ENCODE measurements around the gene RAX2.
"Not testable (repeated sequence)": the region's sequence is repeated elsewhere in the genome, so short reads cannot be mapped to it uniquely, and the experiment has no call there.

The RAX2 gene

DNA sequence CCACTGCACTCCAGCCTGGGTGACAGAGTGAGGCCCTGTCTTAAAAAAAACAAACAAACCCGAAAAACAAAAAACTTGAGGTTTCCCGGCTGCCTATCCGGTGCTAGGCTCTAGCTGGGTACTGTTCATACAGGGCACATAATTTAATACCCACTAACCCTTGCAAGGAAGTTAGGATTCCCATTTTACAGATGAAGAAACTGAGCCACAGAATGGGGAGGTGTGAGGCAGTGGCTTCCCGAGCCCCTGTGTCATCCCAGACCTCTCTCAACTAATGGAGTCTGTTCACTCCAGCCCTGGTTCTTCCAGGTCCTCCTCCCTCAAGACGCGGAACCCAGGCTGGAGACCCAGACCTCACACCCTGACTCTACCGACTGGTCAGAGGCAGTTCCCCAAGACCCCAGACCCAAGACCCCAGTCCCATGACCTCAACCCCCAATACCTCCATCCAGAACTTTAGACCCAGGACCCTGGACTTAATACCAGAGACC is 11.1 kb downstream of the RAX2 start:
- DNase-seq, result no peak

DNA sequence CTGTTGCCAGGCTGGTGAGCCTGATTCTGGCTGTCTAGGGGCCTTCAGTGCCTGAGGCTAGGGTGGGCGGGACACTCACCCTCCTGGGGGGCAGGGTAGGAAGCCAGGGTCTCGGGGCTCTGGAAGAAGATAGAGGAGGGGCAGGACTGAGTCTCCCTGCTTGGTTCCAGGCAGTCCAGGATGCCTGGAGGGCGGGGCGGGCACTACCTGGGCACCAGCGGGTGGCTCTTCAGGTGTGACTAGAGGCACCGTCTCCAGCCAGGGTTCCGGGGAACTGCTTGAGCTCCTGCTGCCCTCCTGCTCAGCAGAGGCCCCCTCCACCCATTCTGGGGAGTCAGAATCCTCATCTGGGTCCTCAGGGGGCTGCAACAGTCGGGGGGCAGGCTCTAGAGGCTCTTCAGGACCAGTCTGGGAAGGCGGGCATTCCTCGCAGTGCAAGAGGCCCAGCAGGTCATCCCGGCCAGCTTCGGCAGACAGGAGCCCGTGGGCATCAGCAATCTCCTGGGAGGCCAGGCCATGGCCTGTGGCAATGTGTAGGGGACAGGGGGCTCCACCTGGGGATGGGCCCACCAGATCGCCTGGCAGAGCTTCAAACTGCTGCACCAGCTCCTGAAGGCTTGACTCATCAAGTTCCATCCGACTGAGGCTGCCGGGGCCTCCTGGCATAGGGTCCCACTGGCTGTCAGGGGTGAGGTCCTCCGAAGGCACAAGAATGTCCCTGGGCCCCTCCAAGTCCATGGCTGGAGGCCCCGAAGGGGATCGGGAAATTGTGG is 12.4 kb downstream of the RAX2 start:
- DNase-seq, result peak in 3 of 14 donors; percentile 17 to 78 (median 31)

DNA sequence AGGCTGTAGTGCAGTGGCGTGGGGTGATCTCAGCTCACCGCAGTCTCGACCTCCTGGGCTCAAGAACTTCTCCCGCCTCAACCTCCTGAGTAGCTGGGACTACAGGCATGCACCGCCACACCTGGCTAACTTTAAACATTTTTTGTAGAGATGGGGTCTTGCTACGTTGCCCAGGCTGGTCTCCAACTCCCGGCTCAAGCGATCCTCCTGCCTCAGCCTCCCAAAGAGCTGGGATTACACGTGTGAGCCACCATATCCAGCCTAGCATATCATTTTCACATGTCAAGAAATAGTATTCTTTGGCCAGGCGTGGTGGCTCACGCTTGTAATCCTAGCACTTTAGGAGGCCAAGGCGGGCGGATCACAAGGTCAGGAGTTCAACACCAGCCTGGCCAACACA is 13.7 kb downstream of the RAX2 start:
- not testable (repeated sequence) for DNase-seq

DNA sequence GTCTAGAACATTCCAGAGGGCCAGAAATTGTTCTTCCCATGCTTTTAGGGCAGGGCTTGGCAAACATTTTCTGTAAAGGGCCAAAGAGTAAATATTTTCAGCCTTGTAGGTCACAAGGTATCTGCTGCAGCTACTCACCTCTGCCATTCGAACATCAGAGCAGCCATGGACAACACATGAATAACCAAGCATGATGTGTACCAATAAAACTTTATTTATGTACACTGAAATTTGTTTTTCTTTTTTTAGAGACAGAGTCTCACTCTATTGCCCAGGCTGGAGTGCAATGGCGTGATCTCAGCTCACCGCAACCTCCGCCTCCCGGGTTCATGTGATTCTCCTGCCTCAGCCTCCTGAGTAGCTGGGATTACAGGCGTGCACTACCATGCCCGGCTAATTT is 14.3 kb downstream of the RAX2 start:
- DNase-seq, result not testable (repeated sequence)

DNA sequence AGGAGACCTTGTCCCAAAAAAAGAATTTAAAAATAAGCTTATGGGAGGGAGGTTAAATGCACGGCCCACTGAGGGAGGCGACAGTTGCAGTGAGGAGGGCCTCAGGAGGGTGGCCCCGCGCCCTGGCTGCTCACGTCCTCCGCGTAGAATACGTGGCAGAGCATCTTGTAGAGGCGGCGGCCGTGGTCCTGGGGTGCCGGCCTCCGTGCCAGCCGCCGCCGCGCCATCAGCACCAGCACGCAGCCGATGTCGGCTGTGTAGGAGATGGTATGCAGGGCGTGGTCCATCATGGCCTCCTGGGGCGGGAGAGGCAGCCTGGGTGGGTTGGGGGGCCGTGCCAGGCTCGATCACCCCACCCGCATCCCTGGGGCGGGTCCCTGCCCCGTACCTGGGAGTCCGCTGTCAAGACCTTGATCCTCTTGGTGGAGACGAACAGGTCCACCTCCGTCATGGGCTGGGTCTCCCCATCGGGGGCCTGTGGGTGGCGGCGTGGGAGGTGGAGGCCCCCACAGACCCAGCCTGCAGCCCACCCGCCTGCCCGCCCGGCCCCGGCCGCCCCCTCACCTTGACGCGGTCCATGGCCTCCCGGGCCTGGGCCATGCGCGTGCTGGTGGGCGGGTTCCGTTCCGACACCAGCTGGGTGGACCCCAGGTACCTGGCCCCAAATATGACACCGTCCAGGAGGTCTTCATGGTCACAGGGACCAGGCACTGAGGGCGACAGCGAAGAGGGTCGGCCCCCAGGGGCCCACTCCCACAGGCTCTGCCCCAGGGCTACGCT is 18.2 kb downstream of the RAX2 start:
- no peak for DNase-seq

DNA sequence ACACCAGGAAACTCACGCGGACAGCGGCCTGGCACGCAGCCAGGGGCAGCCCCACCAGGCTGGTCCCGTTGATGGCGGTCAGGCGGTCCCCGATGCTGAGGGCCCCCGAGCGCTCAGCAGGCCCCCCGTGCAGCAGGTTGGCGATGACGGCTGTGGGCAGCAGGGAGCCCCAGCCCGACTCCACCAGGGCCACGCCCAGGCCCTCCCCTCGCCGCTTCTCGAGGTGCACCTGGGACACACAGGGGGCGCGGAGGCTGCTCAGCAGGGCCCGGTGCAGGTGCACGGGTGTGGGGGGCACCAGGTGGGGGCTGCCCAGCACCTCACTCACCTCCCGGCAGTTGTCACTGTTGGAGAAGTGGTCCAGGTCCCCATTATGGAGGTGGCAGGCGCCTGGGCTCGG is 19.5 kb downstream of the RAX2 start:
- DNase-seq, result no peak

DNA sequence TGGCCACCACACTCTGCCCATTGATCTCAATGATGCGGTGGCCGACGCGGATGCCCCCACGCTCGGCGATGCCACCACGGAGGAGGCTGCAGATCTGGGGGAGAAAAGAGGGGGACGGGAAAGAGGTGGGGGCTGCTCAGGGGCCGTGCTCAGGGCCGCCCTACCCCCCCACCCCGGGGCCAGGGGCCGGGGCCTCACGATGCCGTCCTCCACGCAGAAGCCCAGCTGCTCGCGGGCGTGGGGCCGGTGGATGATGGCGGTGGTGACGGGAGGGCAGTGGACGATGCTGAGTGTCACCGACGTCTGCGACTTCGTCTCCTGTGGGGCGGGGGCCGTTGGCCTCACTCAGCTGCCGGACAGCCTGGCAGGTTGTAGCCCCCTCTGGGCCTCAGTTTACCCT is 20.8 kb downstream of the RAX2 start:
- no peak for DNase-seq

DNA sequence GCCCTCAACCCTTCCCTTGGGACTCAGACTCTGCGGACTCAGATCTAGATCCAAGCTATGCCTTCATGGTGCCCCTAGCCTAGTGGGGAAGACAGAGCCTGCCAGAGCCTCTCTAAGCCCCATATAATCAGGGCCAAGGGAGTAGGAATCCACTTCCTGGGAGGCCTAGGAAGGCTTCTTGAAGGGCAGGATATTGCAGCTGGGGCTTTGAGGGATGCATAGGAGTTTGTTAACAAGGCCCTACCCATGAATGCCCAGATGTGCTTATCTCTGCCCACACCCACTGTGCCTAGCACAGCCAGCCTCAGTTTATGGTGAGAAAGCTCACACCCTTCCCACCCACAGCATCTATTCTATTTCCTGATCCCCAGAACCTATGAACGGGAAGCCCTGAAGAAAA is 21.8 kb downstream of the RAX2 start:
- DNase-seq, result no peak

DNA sequence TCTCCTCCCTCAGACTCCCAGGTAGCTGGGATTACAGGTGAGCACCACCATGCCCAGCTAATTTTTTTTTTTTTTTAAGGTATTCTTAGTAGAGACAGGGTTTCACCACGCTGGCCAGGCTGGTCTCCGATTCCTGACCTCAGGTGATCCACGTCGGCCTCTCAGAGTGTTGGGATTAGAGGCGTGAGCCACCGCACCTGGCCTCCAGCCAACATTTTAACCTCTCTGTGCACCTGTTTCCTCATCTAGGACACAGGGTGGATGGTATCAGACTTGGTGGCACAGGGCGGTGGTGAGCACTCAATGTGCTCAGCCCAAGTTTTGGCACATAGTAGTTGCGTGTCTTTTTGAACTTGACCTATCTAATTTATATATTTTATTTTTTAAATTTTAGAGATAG is 23.1 kb downstream of the RAX2 start:
- no peak for DNase-seq

DNA sequence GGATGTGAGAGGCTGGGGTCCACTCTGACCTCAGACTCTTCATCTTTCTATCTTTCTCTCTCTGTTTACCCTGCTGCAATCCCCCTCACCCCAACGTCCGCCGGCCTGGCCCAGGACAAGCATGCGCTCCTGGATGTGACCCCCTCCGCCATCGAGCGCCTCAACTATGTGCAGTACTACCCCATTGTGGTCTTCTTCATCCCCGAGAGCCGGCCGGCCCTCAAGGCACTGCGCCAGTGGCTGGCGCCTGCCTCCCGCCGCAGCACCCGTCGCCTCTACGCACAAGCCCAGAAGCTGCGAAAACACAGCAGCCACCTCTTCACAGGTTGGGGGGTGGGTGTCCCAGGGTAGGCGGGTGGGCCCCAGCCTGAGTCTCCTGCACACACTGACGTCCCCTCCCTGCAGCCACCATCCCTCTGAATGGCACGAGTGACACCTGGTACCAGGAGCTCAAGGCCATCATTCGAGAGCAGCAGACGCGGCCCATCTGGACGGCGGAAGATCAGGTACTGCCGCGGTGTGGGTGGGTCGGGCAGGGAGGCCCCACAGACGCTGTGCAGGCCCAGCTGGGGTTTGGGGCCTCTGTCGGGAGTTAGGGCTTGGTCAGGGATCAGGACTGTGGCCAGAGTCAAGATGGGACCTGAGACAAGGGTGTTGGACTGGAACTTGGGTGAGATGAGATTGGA is 25.5 kb downstream of the RAX2 start:
- DNase-seq, result no peak

DNA sequence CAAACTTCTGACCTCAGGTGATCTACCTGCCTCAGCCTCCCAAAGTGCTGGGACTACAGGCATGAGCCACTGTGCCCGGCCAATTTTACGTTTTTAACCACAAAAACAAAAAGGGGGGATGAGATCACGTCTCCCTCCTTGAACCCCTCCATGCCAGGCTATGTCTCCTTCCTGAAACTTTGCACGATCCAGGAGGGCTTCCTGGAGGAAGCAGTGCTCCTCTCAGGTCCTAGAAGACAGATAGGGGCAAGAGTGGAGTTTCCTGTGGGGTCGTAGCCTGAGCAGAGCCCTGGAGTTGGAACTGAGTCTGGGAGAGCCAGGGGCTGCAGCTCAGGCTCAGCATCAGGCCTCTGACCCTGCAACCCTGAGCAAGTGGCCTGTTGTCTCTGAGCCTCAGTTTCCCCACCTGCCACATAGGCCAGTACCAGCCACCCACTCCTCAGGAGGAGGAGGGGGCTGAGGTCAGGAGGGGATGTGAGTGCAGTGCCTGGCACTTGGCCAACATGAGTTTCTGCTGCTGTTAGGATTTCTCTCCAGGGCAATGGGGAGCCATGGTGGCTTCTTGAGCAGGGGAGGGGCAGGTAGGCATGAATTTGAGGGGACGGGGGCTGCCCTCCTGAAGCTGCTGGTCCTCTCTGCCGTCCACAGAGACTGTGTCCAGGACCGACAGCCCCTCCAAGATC is 26.5 kb downstream of the RAX2 start:
- no peak for DNase-seq

DNA sequence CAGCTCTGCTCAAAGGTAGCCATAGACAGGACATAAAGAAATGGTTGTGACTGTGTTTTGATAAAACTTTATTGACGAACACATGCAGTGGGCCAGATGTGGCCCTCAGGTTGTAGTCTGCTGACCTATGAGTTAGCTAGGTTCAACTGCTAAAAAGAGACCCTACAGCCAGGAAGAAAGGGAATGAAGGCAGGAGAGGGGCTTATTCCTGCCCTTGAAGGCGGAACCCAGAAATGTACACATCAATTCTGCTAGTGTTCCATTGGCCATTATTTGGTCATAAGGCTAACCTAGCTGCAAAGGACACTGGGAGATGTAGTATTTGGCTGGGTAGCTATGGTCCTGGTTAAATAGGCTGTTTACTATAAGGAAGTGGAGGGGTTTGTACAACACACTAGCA is 28.5 kb downstream of the RAX2 start:
- no peak for DNase-seq

DNA sequence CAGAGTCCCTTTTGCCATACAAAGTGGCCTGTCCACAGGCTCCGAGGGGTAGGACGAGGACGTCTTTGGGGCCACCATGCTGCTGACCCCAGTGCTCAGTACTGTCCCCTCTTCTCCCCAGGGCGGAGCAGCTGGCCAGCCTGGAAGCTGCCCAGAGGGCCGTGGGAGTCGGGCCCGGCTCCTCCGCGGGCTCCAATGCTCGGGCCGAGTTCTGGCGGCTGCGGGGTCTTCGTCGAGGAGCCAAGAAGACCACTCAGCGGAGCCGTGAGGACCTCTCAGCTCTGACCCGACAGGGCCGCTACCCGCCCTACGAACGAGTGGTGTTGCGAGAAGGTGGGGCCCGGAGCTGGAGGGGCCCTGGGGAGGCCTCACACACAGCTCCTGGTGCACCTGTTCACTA is 31.6 kb downstream of the RAX2 start:
- no peak for DNase-seq

DNA sequence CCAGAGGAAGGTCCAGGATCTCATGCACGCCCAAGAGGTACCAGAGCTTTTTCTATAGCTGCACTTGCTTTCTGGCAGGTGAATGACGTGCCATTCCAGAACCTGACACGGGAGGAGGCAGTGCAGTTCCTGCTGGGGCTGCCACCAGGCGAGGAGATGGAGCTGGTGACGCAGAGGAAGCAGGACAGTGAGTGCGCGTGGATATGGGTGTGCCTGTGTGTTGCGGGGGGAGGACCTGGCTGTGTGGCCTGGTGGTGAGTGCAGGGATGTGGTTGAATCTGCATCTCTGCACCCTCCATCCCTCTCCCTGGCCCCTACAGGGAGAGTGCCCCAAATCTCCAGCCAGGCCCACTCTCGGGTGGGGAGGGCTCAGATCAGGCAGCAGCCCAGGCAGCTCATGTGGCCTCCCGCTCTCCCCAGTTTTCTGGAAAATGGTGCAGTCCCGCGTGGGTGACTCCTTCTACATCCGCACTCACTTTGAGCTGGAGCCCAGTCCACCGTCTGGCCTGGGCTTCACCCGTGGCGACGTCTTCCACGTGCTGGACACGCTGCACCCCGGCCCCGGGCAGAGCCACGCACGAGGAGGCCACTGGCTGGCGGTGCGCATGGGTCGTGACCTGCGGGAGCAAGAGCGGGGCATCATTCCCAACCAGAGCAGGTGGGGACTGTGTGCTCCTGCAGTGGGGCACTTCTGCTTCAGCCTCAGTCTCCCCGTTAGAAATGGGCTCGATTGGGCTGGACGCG is 33.4 kb downstream of the RAX2 start:
- no peak for DNase-seq

DNA sequence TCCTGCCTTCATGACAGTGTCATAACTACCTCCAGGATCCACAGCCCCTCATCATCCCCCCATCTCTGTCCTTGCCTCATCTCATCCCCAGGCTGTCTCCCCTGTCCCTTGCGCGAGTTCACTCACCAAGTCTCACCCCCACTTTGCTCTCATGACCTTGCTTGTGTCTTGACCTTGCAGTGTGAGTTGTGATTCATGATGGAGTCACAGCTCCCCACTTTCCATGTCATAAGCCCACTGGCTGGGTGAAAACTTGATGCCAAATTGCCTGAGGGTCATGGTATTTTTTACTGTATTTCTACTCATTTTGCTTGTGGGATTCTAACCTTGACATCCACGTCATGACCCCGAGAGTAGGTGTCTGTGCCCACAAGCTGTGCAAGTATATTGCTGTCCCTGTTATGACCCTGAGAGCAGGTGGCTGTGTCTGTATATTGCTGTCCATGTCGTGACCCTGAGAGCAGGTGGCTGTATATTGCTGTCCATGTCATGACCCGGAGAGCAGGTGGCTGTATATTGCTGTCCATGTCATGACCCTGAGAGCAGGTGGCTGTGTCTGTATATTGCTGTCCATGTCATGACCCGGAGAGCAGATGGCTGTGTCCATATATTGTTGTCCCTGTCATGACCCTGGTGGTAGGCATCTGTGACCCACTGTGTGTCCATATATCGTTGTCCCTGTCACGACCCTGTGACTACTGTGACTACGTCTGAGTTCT is 34.4 kb downstream of the RAX2 start:
- DNase-seq, result no peak

DNA sequence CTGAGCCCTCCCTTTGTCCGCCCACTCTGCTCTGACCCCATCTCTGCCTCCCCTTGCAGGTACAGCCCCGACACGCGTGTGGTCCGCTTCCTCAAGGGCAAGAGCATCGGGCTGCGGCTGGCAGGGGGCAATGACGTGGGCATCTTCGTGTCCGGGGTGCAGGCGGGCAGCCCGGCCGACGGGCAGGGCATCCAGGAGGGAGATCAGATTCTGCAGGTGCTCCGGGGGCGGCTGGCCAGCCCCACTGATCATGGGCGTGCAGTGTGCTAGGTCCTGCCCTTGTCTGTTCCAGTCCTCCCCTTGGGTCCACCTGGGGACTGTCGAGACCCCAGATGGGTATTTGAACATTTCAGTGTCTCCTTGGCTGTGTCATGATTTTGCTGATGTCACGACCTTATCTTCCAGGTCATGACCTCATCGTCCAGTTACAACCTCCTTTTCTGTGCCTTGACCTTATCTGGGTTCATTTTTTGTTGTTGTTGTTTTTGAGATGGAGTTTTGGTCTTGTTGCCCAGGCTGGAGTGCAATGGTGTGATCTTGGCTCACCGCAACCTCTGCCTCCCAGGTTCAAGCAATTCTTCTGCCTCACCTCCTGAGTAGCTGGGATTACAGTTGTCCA is 35.8 kb downstream of the RAX2 start:
- DNase-seq, result no peak

DNA sequence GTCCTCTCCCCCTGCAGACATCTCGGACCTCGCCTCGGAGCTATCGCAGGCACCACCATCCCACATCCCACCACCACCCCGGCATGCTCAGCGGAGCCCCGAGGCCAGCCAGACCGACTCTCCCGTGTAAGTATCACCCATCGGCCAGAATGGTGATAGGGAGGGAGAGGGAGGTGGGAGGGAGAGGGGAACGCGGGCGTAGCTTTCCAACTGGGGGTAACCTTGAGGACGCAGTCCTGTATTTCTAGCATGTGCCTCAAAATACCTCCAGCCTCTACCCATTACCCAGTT is 37.8 kb downstream of the RAX2 start:
- DNase-seq, result no peak

DNA sequence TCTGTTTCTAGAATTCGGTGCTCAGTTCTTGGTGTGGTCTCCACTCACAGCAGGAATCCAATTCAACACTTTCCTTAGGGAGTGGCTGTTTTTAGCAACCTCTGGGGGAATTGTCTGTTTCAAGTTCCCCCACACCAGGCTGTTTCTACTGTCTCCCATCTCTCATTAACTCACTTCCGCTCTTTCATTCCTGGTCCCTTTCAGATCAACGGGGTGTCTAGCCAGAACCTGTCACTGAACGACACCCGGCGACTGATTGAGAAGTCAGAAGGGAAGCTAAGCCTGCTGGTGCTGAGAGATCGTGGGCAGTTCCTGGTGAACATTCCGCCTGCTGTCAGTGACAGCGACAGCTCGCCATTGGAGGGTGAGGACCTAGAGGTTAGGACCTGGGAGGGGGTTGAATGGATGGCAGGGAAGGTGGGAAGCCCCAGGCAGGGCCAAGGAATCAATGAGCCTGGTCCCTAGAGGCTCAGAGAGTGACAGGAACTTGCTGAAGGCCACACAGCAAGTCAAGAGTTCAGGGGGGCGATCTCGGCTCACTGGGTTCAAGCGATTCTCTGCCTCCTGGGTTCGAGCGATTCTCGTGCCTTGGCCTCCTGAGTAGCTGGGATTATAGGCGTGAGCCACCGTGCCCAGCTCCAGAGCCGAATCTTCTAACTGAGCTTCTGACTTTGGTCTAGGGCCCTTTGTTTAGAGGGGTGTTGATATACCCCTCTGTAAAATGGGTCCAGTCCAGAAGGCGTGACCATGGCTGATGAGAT is 38.3 kb downstream of the RAX2 start:
- no peak for DNase-seq

DNA sequence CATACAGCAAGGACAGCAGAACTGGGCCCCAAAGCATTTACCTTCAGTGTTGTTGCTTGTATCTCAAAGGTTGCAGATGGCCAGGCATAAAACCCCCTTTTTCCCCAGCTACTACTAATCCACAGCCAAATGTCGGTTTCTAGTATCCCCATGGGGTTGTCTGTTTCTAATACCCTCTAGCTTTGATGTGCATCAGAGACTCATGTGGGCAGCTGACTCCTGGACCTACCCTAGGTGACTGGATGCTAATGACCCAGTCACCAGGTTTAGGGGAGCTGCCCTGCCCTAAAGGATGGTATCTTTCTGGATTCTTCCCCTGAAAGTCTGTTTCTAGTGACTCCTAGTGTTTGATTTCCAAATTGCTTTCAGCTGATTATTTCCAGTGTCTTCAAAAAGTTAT is 39.9 kb downstream of the RAX2 start:
- no peak for DNase-seq

DNA sequence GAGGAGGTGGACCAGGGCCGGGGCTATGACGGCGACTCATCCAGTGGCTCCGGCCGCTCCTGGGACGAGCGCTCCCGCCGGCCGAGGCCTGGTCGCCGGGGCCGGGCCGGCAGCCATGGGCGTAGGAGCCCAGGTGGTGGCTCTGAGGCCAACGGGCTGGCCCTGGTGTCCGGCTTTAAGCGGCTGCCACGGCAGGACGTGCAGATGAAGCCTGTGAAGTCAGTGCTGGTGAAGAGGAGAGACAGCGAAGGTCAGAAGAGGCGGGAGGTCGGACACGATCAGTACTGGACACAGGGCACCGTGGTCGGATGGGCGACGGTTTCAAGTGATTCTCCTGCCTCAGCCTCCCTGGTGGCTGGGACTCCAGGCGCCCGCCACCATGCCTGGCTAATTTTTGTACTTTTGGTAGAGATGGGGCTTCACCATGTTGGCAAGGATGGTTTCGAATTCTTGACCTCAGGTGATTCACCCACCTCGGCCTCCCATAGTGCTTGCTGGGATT is 41.5 kb downstream of the RAX2 start:
- DNase-seq, result no peak

All from C1 segment of cervical spinal cord (tissue), 14 donors.